HFFc6 (cell line): ENCODE measurements around the gene TNFSF13B. TPM values are rescaled to one million over a fixed set of nuclear protein-coding genes. Genes with fewer than 3 reads are reported as not detected.
A peak's percentile ranks its signal among the peaks of the same experiment; 100 is the strongest.

Experiments used
- DNase-seq: peaks from one replicate; pipeline ENCODE4 v3.0.0-alpha.2; 2018
- H3K27ac Mint-ChIP-seq: 2 replicates; pipeline ENCODE4 v1.8.0; 2020; ENCODE audit warnings: mild to moderate bottlenecking, mixed read lengths
- H3K27me3 Mint-ChIP-seq: 2 replicates; pipeline ENCODE4 v1.8.0; 2021; ENCODE audit warnings: mild to moderate bottlenecking, moderate library complexity, mixed read lengths; ENCODE audit not compliant: insufficient read depth
- H3K36me3 Mint-ChIP-seq: 2 replicates; pipeline ENCODE4 v1.8.0; 2021; ENCODE audit warnings: low read depth, mixed read lengths
- H3K4me1 Mint-ChIP-seq: 2 replicates; pipeline ENCODE4 v1.8.0; 2020; ENCODE audit warnings: low read depth, mixed read lengths
- H3K4me3 Mint-ChIP-seq: 2 replicates; pipeline ENCODE4 v1.8.0; 2020; ENCODE audit warnings: mild to moderate bottlenecking, moderate library complexity, mixed read lengths
- H3K9me3 Mint-ChIP-seq: 2 replicates; pipeline ENCODE4 v1.8.0; 2020; ENCODE audit warnings: mild to moderate bottlenecking, mixed read lengths
- long read RNA-seq: library from polyadenylated mRNA; unstranded; transcript quantifications from one replicate; pipeline ENCODE4 v2.0.0, GENCODE V29; 2019
- total RNA-seq, 6 experiments: library from RNA; stranded (reverse); fragmentation: NEBNext Ultra II Directional; extraction: Animal tissue kit (Norgen Biotek cat#: 25700); gene quantifications; 2 replicates in 1 of 6; 3 replicates in 5 of 6; pipeline ENCODE4 v1.2.3, GENCODE V29; 2021
- TF ChIP-seq, protein P1 (sequence below): fragments of 200-600 bp; sonication (generic); IDR thresholded peaks from 2 replicates; pipeline ENCODE4 v1.5.0; 2021; ENCODE audit warnings: antibody characterized with exemption, mild to moderate bottlenecking

Gene TNFSF13B, protein sequence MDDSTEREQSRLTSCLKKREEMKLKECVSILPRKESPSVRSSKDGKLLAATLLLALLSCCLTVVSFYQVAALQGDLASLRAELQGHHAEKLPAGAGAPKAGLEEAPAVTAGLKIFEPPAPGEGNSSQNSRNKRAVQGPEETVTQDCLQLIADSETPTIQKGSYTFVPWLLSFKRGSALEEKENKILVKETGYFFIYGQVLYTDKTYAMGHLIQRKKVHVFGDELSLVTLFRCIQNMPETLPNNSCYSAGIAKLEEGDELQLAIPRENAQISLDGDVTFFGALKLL
- under 1 TPM; 0.17 to 0.66 (median 0.25) TPM for total RNA-seq
- long read RNA-seq, result 0 reads

DNA sequence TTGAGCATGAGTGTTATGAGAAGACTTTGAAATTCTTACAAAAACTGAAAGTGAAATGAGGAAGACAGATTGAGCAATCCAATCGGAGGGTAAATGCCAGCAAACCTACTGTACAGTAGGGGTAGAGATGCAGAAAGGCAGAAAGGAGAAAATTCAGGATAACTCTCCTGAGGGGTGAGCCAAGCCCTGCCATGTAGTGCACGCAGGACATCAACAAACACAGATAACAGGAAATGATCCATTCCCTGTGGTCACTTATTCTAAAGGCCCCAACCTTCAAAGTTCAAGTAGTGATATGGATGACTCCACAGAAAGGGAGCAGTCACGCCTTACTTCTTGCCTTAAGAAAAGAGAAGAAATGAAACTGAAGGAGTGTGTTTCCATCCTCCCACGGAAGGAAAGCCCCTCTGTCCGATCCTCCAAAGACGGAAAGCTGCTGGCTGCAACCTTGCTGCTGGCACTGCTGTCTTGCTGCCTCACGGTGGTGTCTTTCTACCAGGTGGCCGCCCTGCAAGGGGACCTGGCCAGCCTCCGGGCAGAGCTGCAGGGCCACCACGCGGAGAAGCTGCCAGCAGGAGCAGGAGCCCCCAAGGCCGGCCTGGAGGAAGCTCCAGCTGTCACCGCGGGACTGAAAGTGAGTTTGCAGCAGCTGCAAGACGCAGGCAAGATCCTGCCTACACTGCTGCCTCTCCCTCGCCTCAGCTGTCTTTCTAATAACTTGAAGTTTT is at the start of gene TNFSF13B:
Gene TNFSF13B (plus strand): TSS at position 118 of the 728 bp plus-strand sequence. CDS start 178 bp downstream, at position 296.
- H3K36me3 Mint-ChIP-seq, result 0 out of 2 replicates have a peak, but pooled peaks cover 5% of the 10 kb centered on the region
- TF ChIP-seq, protein P1, sequence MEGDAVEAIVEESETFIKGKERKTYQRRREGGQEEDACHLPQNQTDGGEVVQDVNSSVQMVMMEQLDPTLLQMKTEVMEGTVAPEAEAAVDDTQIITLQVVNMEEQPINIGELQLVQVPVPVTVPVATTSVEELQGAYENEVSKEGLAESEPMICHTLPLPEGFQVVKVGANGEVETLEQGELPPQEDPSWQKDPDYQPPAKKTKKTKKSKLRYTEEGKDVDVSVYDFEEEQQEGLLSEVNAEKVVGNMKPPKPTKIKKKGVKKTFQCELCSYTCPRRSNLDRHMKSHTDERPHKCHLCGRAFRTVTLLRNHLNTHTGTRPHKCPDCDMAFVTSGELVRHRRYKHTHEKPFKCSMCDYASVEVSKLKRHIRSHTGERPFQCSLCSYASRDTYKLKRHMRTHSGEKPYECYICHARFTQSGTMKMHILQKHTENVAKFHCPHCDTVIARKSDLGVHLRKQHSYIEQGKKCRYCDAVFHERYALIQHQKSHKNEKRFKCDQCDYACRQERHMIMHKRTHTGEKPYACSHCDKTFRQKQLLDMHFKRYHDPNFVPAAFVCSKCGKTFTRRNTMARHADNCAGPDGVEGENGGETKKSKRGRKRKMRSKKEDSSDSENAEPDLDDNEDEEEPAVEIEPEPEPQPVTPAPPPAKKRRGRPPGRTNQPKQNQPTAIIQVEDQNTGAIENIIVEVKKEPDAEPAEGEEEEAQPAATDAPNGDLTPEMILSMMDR, result no peak; the same call in 1 of the 2 replicates
- H3K4me1 Mint-ChIP-seq, result peaks cover 24% of the 10 kb centered on the region
- no peak for DNase-seq
- no peaks in the 10 kb centered on the region for H3K27me3 Mint-ChIP-seq
- peak within 1 kb of the TSS; percentile 30; the same call in 1 of the 2 replicates for H3K27ac Mint-ChIP-seq
- H3K4me3 Mint-ChIP-seq, result peak within 1 kb of the TSS; percentile 79
- no peaks in the 10 kb centered on the region for H3K9me3 Mint-ChIP-seq

DNA sequence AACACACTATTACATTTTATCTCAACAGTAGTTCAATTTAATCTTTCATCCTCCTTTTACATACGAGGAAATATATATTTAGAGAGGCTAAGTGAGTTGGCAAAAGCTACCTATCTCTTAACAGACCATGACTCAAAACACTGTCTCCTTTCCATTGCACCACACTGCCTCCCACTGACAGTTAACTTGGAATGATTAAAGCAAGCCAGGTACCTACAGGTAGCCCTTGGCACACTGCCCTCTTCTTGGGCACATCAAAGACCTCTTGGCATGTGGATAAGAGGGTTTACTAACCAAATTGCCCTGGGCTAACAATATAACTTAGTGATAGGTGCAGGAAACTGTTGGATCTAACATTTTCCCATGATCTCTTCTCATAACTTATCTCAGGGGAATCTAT is 49.5 kb upstream of the TNFSF13B start:
- peak overlapping the region; percentile 92 for H3K4me3 Mint-ChIP-seq

DNA sequence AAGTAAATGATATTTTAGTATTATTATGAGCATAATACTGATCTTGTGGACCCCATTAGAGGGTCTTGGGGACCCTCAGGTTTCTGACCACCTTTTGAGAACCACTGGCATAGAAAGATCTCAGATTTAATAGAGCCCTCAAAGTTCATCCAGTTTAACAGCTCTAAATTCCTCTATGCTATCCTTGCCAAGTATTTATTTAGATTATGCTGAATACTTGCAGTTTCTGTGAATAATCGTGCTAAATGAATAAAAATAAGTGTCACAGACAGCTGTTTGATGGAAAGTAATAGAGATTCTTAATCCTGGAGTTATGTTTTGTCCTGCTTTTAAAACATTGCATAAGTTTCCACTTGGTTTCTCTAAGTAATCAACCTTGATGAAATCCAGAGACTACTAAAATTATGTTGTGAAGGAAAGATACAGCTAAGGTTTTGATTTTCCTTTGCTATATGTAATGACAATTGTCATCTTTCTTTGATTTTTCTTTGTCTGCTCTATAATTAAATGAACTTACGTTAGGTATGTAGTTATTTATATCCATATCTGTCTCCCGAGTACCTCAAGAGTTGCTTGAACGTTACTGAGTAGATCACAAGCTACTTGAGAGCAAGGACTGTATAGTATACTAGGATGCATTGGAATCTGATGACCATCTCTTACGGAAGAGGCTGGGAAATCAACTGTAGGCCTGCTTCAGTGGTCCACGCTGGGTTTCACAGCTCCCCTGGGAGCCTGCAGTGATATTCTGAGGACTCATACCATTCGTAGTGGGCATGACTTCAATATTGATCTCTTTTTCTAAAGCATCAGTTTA is 45.6 kb upstream of the TNFSF13B start:
- H3K9me3 Mint-ChIP-seq, result no peaks in the 10 kb centered on the region
- H3K36me3 Mint-ChIP-seq, result no peaks in the 10 kb centered on the region
- TF ChIP-seq, protein P1, result no peak
- no peaks in the 10 kb centered on the region for H3K27me3 Mint-ChIP-seq
- no peak for DNase-seq
- H3K4me3 Mint-ChIP-seq, result no peak overlapping the region
- H3K4me1 Mint-ChIP-seq, result peaks cover 42% of the 10 kb centered on the region
- no peak overlapping the region for H3K27ac Mint-ChIP-seq

More for the DNA sequence above, 49.5 kb upstream of the TNFSF13B start:
- TF ChIP-seq, protein P1, result no peak
- Mint-ChIP-seq H3K4me1 (peaks cover 34% of the 10 kb centered on the region), H3K9me3 (no peaks in the 10 kb centered on the region), H3K27me3 (no peaks in the 10 kb centered on the region), H3K27ac (peak overlapping the region; percentile 36; the same call in 1 of the 2 replicates), H3K36me3 (no peaks in the 10 kb centered on the region)
- DNase-seq, result no peak

DNA sequence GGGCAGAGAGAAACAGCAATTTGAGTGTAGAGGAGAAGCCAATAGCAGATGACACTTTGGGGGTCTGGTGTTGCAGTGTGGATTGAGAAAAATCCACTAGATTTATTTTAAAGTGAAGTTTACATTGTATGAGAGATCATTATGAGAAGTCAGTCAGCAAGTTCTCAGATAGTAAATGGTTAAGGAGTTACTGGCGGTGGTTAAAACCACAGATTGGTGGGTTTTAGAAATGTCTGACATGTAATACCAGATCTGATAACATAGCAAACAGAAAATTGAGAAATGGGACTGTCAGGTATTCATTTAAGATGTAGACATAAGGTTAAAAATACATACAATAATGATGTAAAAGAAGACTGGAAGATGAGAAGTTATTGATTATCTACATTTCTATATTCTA is 44.1 kb upstream of the TNFSF13B start:
- Mint-ChIP-seq H3K4me1 (peaks cover 27% of the 10 kb centered on the region), H3K27ac (no peak overlapping the region), H3K36me3 (no peaks in the 10 kb centered on the region; the same call in 1 of the 2 replicates), H3K4me3 (no peak overlapping the region), H3K27me3 (no peaks in the 10 kb centered on the region), H3K9me3 (no peaks in the 10 kb centered on the region)
- TF ChIP-seq, protein P1, result no peak
- DNase-seq, result no peak

DNA sequence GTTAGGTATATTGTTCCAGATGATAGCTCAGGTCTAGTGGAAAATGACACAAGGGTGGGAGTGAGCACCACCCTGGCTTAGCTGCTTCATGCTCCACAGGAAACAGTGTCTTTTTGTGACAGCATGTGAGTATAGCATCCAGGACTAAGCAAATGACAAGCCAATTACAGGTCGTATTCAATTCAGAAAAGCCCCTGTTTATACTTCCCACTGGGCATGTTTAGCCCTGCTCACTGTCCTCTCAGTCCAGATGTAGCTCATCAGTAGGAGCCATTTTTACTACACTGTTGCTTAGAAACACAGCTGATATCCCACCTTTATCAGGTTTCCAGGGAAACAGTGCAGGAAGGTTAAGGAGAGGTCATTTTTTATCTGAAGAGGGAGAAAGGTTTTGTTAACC is 43.3 kb upstream of the TNFSF13B start:
- Mint-ChIP-seq H3K4me1 (peaks cover 22% of the 10 kb centered on the region), H3K4me3 (no peak overlapping the region)
- no peak for DNase-seq

More for the DNA sequence above, 43.3 kb upstream of the TNFSF13B start:
- Mint-ChIP-seq H3K9me3 (no peaks in the 10 kb centered on the region), H3K36me3 (no peaks in the 10 kb centered on the region; the same call in 1 of the 2 replicates), H3K27me3 (no peaks in the 10 kb centered on the region), H3K27ac (no peak overlapping the region)
- TF ChIP-seq, protein P1, result no peak
